GM08714 (cell line): ENCODE measurements around the gene VPS16.
"Not testable (repeated sequence)": the region's sequence is repeated elsewhere in the genome, so short reads cannot be mapped to it uniquely, and the experiment has no call there.

ENCODE experiments used
- H3K4me3 ChIP-seq: fragments of 200-500 bp; sonication (Bioruptor generic); 2 replicates; pipeline ENCODE4 v1.5.1; 2014; ENCODE audit warnings: mild to moderate bottlenecking, low read length, inconsistent platforms
- ZNF274 ChIP-seq: IDR thresholded peaks from 2 replicates; pipeline ENCODE4 v1.6.1; 2012; ENCODE audit warnings: mild to moderate bottlenecking, low read depth, low read length

The VPS16 gene

DNA sequence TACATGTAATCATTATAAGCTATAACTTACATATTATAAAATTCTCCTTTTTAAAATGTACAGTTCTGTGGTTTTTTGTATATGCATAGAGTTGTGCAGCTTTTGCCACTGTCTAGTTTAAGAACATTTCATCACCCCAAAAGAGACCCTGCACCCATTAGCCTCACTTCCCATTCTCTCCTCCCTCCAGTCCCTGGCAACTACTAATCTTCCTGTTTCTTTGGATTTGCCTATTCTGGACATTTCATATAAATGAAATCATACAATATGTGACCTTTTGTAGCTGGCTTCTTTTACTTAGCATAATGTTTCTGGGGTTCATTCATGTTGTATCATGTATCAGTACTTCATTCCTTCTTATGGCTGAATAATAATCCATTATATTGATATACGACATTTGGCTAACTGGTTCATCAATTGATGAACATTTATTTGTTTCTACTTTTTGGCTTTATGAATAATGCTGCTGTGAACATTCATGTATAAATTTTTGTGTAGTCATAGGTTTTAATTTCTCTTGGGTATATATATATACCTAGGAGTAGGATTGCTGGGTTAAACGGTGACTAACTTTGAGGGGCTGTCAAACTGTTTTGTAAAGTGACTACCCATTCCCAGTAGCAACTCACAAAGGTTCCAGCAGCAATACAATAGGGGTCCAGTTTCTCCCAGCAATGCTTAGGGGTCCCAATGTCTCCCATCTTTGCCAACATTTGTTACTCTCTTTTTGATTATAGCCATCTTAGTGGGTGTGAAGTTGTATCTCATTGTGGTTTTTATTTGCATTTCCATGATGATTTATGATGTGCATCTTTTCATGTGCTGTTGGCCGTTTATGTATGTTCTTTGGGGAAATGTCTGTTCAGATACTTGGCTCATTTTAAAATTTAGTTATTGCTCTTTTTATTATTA is 43.4 kb downstream of the VPS16 start:
- H3K4me3 ChIP-seq, result no peak overlapping the region
- no peak for TF ChIP-seq ZNF274

- H3K4me3 ChIP-seq, result no peak overlapping the region
- no peak for TF ChIP-seq ZNF274
Measured at GRCh38 chr20:2887715-2888114, 47.2 kb downstream of the VPS16 start.

DNA sequence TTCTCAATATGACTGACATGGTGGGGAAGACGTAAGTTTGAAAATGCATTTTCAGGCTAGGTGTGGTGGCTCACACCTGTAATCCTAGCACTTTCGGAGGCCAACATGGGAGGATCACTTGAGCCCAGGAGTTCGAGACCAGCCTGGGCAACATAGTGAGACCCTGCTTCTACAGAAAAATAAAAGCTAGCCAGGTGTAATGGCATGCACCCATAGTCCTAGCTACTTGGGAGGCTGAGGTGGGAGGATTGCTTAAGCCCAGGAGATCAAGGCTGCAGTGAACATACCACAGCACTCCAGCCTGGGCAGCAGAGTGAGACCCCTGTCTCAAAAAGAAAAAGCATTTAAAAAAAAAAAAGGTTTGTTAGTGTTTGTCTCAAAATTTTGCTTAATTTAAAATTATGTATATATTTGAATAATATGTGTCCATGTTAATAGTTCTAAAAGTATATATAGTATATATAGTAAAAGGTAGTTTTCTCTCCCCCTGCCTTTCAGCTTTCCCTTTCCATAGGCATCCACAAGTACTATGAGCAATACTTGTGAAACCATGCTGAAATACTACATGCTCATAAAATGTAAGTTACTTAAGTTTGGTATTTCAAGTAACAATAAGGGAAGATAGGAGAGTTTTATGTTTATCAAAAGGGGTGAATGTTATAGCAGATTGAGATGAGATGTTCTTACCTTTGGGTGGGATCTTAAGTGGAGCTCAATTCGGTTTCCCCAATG is 47.8 kb downstream of the VPS16 start:
- TF ChIP-seq ZNF274, result no peak

GRCh38 chr20:2889209-2889608 is 48.7 kb downstream of the VPS16 start:
- H3K4me3 ChIP-seq, result no peak overlapping the region
- TF ChIP-seq ZNF274, result no peak

More for the DNA sequence above, 47.8 kb downstream of the VPS16 start:
- no peak overlapping the region for H3K4me3 ChIP-seq

DNA sequence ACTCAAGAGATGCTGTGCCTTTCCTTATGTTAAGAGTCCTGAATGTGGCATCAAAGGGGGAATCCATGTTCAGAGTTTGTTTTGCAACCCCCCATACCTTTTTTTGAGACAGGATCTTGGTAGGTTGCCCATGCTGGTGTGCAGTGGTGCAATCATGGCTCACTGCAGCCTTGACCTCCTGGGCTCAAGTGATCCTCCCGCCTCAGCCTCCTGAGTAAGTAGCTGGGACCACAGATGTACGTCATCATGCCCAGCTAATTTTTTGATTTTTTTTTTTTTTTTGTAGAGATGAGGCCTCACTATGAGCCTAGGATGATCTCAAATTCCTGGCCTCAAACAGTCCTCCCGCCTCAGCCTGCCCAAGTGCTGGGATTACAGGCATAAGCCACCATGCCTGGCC is 49.3 kb downstream of the VPS16 start:
- no peak for TF ChIP-seq ZNF274
- H3K4me3 ChIP-seq, result no peak overlapping the region

DNA sequence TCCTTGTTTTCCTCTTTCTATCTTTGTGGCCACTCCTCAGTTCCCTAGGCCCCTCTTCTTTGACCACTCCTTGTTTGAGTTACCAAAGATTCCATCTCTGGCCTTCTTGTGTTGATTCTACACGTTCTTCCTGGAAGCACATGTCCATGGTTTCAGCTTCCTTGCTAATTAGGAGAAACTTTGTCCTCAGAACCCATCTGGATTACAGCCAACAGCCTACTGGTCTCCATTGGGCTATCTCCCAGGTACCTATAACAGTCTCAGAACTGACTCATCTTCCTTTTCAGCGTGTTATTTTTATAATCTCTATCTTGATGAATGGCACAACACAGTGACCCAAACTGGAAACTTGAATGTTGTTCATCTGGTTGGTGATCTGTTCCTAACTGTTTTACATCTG is 50.2 kb downstream of the VPS16 start:
- no peak for TF ChIP-seq ZNF274
- no peak overlapping the region for H3K4me3 ChIP-seq

DNA sequence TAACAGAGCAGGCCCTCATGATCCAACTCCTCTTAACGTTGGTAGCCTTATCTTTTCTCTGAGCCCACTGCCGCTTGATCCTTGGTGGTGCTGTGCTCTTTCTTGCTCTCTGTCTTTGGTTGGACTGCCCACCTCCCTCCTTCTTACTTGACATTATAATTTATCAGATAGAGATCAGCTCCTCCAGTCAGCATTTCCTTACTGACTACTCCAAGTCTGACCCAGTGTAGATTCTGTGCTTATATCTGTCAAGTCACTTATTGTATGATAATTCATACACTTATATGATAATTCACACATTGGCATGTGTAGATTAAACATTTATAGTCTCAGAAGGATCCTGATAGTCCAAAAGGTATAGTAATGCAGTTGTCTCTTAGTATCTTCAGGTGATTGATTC is 50.8 kb downstream of the VPS16 start:
- no peak for TF ChIP-seq ZNF274
- H3K4me3 ChIP-seq, result no peak overlapping the region

- H3K4me3 ChIP-seq, result no peak overlapping the region
- no peak for TF ChIP-seq ZNF274
Measured at GRCh38 chr20:2892376-2892775, 51.8 kb downstream of the VPS16 start.

DNA sequence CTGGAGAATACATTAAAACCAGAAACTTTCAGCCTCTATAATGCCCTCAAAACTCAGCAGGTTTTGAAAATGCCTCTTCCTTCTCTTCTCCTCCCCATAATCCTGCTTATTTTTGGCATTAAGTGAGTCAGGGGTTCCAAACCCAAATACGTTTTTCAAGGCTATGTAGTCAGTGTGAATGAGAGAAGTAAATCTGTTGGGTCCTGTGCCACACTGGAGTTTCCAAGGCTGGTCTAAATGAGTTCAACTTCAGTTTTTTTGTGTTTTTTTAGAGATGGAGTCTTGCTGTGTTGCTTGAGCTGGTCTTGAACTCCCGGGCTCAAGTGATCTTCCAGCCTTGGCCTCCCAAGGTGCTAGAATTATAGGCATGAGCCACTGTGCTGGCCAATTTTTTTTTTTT is 53.7 kb downstream of the VPS16 start:
- no peak for TF ChIP-seq ZNF274
- no peak overlapping the region for H3K4me3 ChIP-seq

DNA sequence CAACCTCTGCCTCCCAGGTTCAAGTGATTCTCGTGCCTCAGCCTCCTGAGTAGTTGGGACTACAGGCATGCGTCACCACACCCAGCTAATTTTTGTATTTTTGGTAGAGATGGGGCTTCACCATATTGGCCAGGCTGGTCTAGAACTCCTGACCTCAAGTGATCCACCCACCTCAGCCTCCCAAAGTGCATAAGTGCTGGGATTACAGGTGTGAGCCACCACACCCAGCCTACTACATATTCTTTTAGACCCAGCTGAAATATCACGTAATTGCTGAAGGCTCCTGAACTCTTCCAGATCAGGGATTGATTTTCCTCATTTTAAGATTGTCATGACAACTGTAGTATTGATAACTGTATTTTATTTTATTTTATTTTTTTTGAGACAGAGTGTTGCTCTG is 54.6 kb downstream of the VPS16 start:
- not testable (repeated sequence) for H3K4me3 ChIP-seq

- no peak overlapping the region for H3K4me3 ChIP-seq
- TF ChIP-seq ZNF274, result no peak
Measured at GRCh38 chr20:2899243-2899642, 58.7 kb downstream of the VPS16 start.

DNA sequence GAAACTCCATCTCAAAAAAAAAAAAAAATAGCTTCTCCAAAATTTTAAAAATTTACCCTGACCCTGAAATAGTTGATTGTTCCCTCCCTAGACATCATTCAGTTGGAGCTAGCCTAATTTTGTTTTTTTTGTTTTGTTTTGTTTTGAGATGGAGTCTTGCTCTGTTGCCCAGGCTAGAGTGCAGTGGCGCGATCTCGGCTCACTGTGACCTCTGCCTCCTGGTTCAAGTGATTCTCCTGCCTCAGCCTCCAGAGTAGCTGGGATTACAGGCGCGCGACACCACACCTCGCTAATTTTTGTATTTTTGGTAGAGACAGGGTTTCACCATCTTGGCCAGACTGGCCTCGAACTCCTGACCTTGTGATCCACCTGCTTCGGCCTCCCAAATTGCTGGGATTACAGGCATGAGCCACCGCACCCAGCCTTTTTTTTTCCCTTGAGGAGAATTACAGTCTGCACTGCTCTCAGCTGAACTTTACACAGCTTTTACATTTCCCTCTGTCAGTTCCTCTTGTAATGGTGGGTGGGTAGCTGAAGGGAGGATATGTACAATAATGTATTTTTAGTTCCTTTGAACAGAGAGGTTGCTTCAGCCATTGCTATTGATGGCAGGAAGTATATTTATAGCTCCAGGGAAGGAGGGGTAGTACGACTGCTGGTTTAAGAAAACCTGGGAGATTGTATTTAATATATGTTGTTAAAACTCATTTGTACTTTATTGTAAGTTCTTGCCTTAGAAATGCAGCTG is 60.5 kb downstream of the VPS16 start:
- no peak overlapping the region; the same call in 1 of the 2 replicates for H3K4me3 ChIP-seq
- no peak for TF ChIP-seq ZNF274

DNA sequence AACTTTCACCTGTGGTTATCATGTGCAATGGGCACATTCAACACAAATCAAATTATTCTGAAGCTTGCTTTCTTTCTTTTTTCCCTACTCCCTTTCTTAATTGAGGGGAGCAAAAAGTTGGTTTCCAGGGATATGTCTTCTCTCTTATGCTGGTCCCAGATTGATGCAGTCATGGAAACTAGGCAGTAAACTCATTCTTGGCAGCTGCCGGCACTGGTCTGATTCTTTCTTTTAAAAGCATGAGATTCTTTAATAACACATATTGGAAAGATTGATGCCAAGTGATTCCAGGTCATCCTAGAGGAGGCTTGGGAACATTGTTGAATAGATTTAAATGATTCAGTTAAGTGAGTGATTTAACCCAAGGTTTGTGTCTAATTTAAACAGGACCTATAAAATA is 61.7 kb downstream of the VPS16 start:
- no peak for TF ChIP-seq ZNF274
- no peak overlapping the region for H3K4me3 ChIP-seq

DNA sequence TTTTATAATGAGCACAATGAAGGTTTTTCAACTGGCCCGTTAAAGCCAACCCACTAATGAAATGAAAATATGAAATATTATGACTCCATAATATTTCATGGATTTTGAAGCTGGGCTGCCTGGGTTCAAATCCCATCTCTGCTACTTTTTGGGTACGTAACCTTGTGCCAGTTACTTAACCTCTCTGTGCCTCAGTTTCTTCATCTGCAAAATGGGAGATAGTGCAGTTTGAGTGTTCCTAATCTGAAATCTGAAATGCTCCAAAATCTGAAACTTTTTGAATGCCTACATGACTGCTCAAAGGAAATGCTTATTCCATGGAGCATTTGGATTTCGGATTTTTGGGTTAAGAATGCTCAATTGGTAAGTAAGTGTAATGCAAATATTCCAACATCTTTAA is 62.3 kb downstream of the VPS16 start:
- no peak for TF ChIP-seq ZNF274
- H3K4me3 ChIP-seq, result no peak overlapping the region
